Activated naive CD4-positive, alpha-beta T cell (primary cell): ENCODE data around the gene C10orf67.
"Not testable (repeated sequence)": the region's sequence is repeated elsewhere in the genome, so short reads cannot be mapped to it uniquely, and the experiment has no call there.

Source experiments
- DNase-seq, 4 experiments: peaks; one replicate each; lab custom pipeline; 2025; lab: John Stamatoyannopoulos, UW

The C10orf67 gene

GRCh38 chr10:23322082-23322481 lies 22.5 kb downstream of the C10orf67 start:
- no peak for DNase-seq

- DNase-seq, result no peak
These were observed 24.8 kb downstream of the C10orf67 start for GRCh38 chr10:23319835-23320234.

- no peak for DNase-seq
These were observed 26.2 kb downstream of the C10orf67 start for GRCh38 chr10:23318359-23318758.

- no peak for DNase-seq
These were observed 27.2 kb downstream of the C10orf67 start for GRCh38 chr10:23317416-23317815.

GRCh38 chr10:23316406-23316805 lies 28.2 kb downstream of the C10orf67 start:
- DNase-seq, result no peak

GRCh38 chr10:23315966-23316365 lies 28.6 kb downstream of the C10orf67 start:
- no peak for DNase-seq

- DNase-seq, result peak in 1 of 4 experiments; percentile 16
These were observed 29.8 kb downstream of the C10orf67 start for GRCh38 chr10:23314835-23315239.

GRCh38 chr10:23311034-23311433 lies 33.6 kb downstream of the C10orf67 start:
- DNase-seq, result no peak

GRCh38 chr10:23310404-23310803 lies 34.2 kb downstream of the C10orf67 start:
- DNase-seq, result no peak

GRCh38 chr10:23299961-23300360 lies 44.6 kb downstream of the C10orf67 start:
- DNase-seq, result not testable (repeated sequence)

- no peak for DNase-seq
These were observed 49.9 kb downstream of the C10orf67 start for GRCh38 chr10:23294638-23295247.

GRCh38 chr10:23293973-23294590 lies 50.5 kb downstream of the C10orf67 start:
- DNase-seq, result no peak

GRCh38 chr10:23293145-23293724 lies 51.4 kb downstream of the C10orf67 start:
- DNase-seq, result no peak

- DNase-seq, result no peak
These were observed 52.9 kb downstream of the C10orf67 start for GRCh38 chr10:23291551-23292334.

GRCh38 chr10:23284674-23285335 lies 59.8 kb downstream of the C10orf67 start:
- no peak for DNase-seq

- DNase-seq, result no peak
These were observed 60.4 kb downstream of the C10orf67 start for GRCh38 chr10:23284155-23284554.

GRCh38 chr10:23283680-23284079 lies 60.9 kb downstream of the C10orf67 start:
- no peak for DNase-seq

GRCh38 chr10:23281044-23281433 lies 63.6 kb downstream of the C10orf67 start:
- DNase-seq, result no peak

GRCh38 chr10:23280419-23281043 lies 64.1 kb downstream of the C10orf67 start:
- DNase-seq, result no peak

- DNase-seq, result no peak
These were observed 69.2 kb downstream of the C10orf67 start for GRCh38 chr10:23275355-23275754.

- not testable (repeated sequence) for DNase-seq
These were observed 70.4 kb downstream of the C10orf67 start for GRCh38 chr10:23274179-23274578.

GRCh38 chr10:23270531-23270930 lies 74.1 kb downstream of the C10orf67 start:
- DNase-seq, result no peak
